Vagina (tissue), 2 donors: ENCODE results near the gene CRB1.

Experiments
- POLR2A ChIP-seq, 2 donors: fragments of 450-650 bp; IDR thresholded peaks; one replicate each; pipeline ENCODE4 v1.6.1; 2017; ENCODE audit warnings: antibody characterized with exemption in 2 of 2, mild to moderate bottlenecking in 2 of 2, moderate library complexity in 2 of 2
- POLR2AphosphoS5 ChIP-seq, 2 donors: sonication (generic); formaldehyde crosslinking; IDR thresholded peaks; one replicate each; pipeline ENCODE4 v1.9.0; 2017; ENCODE audit warnings: antibody characterized with exemption in 2 of 2, mild to moderate bottlenecking in 2 of 2, low read depth in 1 of 2; ENCODE audit not compliant: insufficient read depth in 1 of 2
- TF ChIP-seq, protein P1 (sequence below), 3 experiments: fragments of 450-650 bp in 2 of 3; fragments of 200-600 bp in 1 of 3; sonication (generic) in 1 of 3; IDR thresholded peaks; one replicate each; pipeline ENCODE4 v1.5.1; 2017 to 2019; ENCODE audit warnings: antibody characterized with exemption in 3 of 3, mild to moderate bottlenecking in 2 of 3, moderate library complexity in 2 of 3

DNA sequence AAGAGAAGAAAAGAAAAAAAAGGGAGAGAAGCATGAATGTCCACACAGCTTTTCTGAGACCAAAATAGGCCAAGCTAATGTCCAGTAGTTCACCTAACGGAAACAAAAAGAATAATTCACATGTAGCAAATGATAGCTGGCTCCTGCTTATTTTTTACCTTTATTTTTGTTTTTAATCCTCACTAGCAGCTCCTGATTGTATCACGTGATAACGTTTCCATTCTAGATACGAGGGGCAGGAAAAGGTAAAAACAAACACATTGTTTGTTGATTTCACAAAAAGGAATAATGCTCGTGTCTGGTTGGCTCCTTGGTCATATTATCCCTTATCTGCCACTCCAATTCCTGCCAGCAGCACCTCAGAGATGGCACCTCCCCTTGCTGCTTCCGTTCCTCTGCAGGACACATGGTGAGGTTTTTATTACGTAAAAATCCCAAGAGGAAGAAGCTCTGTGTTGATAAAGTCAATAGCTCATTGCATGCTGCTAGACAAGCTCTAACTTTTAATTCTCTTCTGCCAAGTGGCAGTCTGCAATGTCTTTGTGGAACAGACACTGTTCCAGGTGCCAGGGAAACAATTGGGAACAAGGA, 201.7 kb downstream of the CRB1 start:
- TF ChIP-seq, protein P1, sequence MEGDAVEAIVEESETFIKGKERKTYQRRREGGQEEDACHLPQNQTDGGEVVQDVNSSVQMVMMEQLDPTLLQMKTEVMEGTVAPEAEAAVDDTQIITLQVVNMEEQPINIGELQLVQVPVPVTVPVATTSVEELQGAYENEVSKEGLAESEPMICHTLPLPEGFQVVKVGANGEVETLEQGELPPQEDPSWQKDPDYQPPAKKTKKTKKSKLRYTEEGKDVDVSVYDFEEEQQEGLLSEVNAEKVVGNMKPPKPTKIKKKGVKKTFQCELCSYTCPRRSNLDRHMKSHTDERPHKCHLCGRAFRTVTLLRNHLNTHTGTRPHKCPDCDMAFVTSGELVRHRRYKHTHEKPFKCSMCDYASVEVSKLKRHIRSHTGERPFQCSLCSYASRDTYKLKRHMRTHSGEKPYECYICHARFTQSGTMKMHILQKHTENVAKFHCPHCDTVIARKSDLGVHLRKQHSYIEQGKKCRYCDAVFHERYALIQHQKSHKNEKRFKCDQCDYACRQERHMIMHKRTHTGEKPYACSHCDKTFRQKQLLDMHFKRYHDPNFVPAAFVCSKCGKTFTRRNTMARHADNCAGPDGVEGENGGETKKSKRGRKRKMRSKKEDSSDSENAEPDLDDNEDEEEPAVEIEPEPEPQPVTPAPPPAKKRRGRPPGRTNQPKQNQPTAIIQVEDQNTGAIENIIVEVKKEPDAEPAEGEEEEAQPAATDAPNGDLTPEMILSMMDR (IDR thresholded peaks at IDR 0.05) = no peak
- TF ChIP-seq POLR2AphosphoS5 (IDR thresholded peaks at IDR 0.05; ENCODE audit: insufficient read depth in 1 of 2, low read depth in 1 of 2) = no peak
- TF ChIP-seq POLR2A (IDR thresholded peaks at IDR 0.05) = no peak
